Measurements from ENCODE around the gene ACR.

The ACR gene

DNA sequence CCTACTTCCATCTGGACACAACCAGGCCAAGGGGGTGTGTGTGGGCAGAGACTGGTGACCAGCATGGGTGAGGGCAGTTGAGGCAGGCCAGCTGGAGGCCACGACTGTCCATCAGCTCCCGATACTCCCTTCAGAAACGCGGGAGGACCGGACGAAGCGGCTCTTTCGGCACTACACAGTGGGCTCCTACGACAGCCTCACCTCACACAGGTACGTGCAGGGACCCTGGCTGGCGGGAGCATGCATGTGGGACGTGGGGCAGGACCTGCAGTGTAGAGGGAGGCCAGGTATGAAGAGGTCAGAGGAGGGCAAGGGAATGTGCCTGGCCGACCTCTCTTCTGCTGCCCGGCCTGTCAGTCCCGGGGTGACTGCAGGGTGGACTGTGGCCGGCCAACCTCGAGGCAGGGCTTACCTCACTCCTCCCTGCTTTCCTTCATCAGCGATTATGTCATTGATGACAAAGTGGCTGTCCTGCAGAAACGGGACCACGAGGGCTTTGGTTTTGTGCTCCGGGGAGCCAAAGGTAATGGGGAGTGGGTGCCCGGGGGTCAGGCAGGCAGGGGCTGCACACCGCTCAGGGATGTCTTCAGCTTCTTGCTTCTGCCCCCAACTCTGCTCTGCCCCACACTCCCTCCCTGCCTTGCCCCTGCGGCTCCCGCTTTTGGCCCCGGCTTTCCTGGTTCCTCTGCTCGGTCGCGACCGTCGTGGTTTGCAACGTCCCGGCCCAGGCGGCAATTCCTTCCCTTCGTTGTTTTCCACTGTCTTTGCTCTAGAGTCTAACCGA, 34.1 kb upstream of the ACR start:
- DNase-seq = no peak

DNA sequence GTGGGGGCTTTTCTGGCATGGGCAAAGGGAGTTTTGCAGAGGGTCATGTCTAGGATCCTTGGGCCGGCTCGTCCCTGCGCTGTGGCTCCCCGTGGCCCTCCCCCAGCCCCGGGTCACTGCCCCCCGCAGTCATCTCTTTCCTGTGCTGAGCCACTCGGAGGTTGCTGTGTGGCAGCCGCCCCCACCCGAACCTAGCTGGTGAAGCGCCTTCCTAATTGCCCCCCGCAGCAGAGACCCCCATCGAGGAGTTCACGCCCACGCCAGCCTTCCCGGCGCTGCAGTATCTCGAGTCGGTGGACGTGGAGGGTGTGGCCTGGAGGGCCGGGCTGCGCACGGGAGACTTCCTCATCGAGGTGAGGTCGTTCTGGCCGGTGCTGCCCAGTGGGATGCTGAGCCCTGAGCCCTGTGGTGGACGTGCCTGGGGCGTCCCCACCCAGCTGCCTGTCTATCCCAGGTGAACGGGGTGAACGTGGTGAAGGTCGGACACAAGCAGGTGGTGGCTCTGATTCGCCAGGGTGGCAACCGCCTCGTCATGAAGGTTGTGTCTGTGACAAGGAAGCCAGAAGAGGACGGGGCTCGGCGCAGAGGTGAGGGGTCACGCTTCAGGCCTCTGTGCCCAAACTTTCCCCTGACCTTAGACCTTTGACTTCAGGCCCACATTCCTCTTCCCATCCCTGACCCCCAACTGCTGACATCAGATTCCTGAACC, 33.3 kb upstream of the ACR start:
- DNase-seq = no peak

DNA sequence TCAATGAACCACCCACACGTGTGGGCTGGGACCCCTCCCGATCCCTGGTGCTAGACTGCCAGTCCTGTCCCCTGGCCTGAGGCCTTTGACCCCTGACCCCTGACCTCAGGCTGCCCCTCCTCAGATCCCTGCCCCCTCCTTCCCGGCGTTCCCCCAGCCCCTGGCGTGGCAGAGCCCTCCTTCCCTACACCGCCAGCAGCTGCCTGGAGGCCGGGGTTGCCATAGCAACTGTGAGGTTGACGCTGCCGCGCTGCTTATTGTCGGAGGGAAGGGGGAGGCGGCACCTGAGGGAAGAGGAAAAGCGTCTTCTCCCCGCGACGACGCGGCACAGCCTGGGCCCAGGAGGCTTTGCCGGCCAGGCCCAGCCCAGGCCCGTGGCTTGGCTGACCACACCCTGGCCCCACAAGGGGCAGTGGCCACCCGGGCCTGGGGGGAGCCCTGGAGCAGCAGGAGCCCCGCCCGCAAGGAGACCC, 32.7 kb upstream of the ACR start:
- DNase-seq = no peak

DNA sequence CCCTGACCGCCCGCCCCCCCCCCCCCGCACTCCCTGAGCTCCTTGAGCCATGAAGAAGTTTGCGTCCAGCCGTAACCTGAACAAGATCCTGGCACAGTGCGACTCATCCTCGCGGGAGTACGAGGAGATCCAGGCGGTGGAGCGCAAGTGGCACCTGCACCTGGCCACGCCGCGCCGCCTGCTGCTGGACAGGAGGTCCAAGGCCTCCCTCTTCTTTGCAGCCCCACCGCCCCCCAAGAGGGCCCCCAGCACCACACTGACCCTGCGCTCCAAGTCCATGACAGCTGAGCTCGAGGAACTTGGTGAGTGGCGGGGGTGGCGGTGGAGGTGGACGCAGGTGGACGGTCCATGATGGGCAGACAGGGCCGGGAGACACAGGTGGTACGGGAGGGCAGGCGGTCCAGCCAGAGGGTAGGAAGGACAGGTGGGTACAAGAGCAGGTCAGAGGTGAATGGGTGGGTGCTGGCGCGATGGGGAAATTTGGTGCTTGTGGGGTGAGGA, 32.1 kb upstream of the ACR start:
- no peak for DNase-seq

DNA sequence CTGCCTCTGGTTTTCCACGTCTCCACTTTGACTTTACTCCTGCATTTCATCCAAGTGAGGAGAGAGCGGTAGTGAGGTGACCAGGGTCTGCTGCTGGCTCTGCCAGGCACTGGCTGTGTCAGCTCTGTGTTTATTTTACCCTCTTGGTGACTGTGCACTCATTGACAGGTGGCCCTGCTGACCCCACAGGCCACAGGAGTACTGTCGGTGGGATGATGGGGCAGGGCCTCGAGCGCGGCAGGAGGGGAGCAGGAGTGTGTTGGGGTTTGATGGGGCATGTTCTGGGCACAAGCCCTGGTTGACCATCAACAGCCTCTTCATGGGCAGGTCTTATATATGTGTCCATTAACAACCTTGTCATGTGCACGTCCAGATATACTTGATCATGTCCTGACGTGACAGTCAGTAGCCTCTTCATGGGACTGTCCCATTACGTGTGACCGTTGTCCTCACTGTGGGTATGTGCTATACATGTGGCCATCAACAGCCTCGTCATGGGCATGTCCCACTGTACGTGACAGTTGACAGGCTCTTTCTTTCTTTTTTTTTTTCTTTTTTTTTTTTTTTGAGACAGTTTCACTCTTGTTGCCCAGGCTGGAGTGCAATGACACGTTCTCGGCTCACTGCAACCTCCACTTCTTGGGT, 31.4 kb upstream of the ACR start:
- no peak for DNase-seq

DNA sequence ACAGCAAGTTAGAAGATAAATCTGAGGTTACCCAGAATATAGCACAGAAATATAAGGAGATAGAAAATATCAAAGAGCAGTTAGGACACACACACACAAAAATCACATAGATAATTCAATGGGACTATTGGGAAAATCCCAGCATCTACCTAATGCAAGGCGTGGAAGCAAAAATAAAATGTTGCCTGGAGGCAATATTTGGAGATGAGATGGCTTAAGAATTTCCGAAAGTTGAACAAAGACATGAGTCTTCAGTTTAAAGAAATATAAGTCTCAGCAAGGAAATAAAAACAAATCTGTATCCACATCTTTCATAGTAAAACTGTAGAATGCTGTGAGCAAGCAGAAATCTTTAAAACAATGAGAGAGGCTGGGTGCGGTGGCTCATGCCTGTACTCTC, 29.5 kb upstream of the ACR start:
- DNase-seq = no peak

DNA sequence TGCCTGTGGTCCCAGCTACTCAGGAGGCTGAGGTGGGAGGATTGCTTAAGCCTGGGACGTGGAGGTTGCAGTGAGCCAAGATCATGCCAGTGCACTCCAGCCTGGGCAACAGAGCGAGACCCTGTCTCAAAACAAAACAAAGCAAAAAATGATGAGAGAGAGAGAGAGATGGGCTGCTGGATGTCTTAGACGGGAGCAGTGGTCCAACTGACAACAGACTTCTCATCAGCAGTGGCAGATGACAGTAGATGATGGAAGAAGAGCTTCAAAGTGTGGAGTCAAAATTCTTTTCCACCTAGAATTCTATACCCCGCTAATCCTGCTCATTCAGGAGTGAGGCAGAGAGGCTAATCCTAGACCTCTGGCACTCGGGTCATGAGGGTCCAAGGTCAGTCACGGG, 29.0 kb upstream of the ACR start:
- no peak for DNase-seq

DNA sequence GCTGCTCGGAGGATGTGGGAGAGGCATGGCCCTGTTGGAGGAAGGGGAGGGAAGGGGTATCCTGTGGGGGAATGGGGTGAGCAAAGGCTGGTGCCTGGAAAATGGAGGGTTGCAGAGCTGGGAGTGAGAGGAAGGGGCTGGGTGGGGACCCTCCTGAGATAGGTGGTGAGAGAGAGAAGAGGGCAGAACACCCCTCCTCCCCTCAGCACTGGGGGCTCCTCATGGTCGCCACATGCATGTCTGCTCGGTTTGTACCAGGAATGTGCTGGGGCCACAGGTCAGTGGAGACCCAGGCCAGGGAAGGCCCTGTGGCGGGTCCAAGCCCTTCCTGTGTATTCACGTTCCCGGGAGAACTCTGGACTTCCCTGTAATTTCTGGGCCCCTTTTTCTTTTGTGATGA, 27.8 kb upstream of the ACR start:
- no peak for DNase-seq

DNA sequence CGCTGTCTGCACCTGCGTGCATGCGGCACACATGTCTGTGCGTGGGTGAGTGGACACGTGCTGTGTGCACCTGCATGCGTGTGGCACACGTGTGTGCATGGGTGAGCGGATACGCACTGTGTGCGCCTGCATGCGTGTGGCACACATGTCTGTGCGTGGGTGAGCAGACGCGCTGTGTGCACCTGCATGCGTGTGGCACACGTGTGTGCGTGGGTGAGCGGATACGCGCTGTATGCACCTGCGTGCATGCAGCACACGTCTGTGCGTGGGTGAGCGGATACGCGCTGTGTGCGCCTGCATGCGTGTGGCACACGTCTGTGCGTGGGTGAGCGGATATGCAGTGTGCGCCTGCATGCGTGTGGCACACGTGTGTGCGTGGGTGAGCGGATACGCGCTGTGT, 27.1 kb upstream of the ACR start:
- DNase-seq = no peak

DNA sequence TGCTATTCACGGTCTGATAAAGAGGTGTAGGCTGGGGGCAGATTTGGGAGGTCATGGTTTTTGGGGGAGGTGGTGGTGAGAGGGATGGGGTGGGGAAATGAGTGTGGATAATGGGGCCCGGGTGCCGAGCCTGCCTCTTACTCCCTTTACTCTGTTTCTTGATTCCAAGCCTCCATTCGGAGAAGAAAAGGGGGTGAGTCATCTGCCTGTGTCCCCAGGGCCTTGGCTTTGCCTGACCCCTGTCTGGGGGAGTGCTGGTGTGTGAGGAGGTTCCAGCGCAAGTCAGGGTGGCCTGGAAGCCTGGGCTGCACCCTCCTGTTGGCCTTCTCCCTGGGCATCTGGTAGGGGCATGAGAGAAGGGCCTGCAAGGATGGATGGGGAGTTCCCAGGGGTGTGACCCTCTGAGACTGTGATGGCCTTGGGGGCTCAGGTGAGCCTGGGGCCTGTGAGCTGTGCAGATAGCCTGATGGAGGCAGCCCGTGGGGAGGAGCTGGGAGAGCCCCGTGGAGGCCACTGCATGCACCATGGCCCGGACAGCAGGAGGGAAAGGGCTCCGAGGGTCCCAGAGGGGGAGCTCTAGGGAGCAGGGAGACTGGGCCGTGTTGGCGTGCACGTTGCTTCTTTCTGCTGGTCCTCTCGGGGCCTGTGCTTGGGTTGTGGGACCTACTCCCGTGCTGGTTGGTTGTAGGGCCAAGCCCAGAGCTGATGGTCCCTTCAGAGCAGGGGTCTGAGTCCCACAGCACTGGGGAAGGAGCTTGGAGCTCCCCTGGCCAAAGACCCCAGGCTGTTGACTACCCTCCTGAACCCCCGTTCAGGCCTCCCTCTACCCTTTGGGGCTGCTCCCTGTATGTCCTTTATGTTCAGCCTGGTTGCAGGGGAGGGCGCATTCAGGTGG, 26.3 kb upstream of the ACR start:
- DNase-seq = no peak

DNA sequence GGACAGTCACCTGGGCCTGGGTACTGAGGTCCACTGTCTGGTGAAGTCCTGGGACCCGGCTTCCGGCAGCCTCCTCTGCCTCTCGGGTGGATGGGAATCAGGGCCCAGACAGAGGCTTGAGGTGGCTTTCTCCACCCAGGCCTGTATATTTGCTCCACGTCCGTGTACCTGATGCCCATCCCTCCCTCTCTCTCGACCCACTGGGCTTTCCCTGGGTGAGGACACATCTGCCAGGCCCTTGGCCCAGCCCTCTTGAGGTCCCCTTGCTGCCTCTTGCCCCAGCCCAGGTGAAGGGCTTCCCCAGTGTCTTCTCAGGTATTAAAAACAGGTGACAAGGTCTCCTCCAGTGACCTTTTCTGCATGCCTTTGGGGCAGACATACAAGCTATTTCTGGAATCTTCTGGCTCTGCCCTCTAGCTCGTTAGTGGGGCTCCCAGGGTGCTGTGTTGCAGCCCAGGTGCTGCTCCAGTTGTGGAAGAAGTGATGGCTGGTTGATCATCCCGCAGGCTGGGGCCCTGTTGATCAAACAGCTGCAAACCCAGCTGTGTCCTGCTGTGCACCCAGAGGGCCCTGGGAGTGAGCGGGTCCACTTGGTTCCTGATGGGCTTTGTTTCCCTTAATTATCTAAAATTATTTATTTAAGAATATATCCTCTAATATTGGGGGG, 25.5 kb upstream of the ACR start:
- DNase-seq = no peak

DNA sequence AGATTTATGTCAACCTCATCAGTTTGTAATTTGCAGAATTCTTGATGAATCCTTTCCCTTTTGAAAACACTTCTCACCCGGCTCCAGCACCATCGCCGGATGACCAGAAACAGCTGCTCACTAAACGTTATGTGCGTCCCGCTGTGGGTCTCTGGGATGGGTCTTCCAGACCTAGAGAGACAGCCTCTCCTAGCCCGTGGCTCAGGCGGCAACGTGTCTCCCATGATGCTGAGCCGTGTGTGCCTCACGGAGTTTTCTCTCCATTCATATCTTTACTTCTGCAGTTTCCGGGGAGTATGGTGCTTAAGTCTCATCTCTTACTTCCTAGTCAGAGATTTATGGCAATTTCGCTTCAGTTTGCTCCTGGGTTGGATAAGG, 25.0 kb upstream of the ACR start:
- DNase-seq = no peak

DNA sequence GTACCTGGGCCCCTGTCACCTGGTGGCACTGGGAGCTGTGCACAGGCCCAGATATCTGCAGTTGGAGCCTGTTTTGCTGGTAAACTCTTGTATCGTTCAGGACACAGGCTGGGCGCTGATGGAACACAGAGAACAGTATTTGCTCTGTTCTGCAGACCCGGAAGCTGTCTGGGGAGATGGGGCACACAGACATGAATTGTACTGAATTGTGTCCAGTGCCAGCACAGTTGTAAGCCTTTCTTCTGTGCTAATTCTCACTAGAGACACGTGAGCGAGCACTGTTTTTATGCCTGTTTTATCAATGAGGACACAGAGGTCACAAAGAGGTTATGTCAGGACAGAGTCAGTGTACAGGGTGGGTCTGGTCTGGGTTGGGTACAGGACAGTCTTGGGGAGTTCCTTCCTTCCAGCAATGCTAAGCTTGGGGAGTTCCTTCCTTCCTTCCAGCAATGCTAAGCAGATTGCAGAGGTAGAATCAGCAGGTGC, 24.4 kb upstream of the ACR start:
- DNase-seq = no peak

DNA sequence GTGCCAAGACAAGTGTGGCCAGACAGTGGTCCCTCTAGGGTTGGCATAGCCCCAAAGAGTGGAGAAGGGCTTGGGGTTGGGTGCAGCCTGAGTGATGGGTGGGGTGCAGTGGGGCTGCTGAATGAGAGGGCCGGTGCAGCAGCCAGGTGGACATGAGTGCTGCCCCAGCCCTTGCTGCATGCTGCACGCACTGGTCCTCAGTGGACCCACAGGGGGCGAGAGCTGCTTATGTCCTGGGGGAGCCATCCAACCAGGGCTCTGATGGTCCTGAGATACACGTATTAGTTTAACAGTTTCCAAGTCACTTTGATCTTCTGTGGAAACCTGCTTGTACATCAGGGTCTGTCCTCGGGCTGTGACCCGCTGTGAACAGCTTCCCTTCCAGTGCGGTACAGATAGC, 23.9 kb upstream of the ACR start:
- no peak for DNase-seq

DNA sequence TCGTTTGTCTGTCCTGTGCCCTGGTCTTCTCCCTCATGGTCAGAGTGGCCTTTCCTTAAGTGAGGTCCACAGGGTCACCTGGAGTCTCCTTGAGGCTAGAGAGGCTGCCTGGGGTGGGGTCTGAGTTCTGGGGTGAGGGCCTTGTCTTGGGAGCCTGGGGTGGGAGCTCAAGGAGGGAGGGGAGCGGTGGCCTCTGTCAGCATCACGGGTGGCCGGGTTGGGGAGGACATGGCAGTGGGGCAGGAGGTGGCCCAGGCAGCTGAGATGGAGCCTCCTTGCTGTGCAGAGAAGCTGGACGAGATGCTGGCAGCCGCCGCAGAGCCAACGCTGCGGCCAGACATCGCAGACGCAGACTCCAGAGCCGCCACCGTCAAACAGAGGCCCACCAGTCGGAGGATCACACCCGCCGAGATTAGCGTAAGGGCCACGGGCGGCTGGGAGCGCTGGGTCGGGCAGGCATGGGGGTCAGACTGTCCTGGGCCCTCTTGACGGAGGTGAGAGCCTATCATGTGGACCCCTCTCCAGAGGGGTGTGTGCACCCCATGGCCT, 23.3 kb upstream of the ACR start:
- no peak for DNase-seq

DNA sequence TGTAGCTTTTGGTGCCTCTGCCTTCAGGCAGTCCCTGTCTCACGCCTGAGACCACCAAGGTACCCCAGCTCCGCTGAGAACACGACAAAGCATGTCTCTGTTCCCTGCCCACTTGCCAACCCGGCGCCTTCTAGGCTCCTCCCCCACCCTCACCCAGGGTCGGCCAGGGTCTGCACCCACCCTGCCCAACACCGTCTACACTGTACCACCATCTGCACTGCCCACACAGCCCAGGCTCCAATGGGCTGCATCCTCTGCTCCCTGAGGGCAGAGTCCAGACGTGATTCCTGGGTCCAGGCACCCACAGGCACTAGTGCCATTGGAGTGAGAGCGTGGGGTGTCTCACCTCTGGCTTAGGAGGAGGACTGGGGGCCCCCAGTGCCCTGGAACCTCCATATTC, 22.8 kb upstream of the ACR start:
- DNase-seq = no peak

DNA sequence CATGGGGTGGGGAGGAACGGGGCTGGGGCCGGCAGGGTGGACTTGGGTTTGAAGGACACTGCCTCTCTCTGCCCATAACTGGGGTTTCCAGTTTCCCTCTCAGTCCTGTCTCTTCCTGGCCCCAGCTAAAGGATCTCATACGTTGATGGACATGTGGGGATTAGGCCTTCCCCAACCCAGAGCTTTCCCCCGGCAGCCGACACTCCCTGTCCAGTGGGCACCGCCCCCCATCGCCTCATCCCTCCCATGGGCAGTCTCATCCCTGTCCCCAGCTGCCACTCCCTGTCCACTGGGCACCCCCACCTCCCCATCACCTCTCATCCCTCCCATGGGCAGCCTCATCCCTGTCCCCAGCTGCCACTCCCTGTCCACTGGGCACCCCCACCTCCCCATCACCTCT, 22.2 kb upstream of the ACR start:
- DNase-seq = no peak

DNA sequence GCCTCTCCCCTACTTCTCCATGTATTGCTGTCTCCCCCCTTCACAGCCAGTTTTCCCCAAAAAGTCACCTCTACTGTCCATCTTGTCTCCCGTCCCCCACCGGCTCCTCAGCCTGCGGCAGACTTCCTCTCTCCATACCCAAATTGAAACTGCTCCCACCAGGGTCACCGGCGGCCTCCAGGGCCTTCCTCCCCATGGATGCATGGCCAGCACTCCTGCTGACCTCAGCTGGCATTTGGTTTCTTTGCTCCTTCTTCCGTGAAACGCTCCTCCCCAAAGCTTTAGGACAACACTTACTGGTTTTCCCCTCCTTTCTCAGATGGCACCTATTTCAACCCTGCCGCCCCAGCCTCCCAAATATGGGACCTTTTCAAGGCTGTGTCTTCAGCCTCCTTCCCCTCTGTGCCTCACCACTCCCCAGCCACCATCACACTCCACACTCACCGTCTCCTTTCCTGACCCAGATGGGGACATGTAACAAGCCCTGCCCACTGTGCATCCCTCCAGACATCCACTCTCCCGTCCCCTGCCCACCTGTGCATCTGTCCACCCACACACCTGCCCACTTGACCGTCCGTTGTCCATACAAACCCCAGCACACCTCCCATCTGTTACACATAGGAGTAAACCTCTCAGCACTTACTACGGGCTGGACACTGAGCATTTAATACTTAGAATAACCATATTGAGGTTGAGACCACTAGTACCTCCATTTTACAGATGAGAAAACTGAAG, 21.5 kb upstream of the ACR start:
- DNase-seq = no peak

DNA sequence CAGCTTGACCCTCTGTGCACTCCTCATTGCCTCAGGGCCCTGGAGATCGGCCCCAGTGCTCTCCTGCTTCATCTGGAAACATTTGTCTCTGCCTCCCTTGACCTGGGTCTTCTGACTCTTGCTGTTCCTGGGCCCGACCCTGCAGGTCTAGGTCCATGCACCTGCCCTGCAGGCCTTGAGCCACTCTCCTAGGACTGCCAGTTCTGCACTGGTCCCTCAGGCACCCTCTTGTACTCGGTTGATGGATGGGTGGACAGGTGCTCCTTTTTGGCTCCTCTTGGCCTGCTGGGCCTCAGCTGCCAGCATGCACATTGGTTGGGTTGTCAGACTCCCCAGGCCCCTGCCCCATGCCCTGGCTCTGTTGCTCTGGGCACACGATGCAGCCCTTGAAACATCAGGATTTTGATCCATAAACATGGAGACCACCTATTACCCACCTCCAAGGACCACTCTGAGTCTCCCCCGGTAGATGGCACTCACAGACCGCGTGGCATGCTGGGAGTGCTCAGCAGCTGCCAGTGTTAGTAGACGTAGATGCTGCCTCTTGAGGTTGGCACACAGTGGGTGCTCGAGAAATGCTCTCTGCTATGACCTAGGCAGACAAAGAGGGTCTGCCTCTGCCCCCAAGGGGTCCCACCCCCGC, 20.2 kb upstream of the ACR start:
- no peak for DNase-seq

DNA sequence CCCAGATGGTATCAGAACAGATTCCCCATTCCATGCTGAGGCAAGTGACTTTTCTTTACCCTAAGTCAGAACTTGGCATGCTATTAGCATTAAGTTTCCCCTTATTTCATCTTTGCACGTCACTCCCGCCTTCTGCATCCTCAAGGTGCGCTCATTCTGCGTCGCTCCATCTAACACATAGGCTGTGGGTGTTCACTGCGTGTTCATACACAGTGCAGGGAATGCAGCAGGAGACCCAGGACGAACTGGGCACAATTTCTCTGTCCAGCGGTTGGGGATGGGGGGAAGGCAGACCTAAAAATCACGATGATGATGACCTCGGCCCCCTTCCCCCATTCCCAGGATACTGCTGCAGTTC, 19.7 kb upstream of the ACR start:
- DNase-seq = no peak

DNA sequence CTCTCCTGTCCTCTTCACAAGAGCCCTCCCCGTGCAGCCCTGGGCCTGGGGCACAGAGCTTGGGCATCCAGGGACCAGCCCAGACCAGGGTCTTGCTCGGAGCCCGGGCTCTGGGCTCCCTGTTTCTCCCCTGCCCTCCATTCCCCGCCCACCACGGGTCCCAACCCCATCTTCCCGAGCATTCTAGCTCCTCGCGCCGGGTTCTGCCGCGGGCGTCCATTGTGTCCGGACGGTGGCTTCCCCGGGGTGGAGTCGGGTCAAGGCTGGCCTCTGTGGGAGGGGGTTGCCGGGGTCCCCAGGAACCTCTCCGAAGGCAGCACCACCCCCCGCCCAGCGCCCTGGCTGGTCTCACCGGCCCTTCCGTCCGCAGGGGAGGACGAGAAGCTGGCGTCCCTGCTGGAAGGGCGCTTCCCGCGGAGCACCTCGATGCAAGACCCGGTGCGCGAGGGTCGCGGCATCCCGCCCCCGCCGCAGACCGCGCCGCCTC, 18.1 kb upstream of the ACR start:
- no peak for DNase-seq

Measured in CD4-positive, alpha-beta T cell treated with Interleukin-1 beta for 1 hour (primary cell).